ENCODE results near the gene ACAP3.

The ACAP3 gene

GRCh38 chr1:1273512-1274298 lies 34.0 kb downstream of the ACAP3 start, which contains the start of gene UBE2J2:
TSS of gene UBE2J2 (minus strand) at chr1:1273854. CDS start at chr1:1267992, 5,862 bp downstream.
- TF ChIP-seq REST (IDR thresholded peaks at IDR 0.05; ENCODE audit: low read depth) (no peak), CREB1 (IDR thresholded peaks at IDR 0.05; ENCODE audit: low read depth) (no peak), ZBTB7A (IDR thresholded peaks at IDR 0.05; ENCODE audit: low read depth) (peak; percentile 81), RAD21 (IDR thresholded peaks at IDR 0.05; ENCODE audit: low read depth) (no peak), FOXM1 (IDR thresholded peaks at IDR 0.05; ENCODE audit: borderline replicate concordance, low read depth) (no peak), EGR1 (IDR thresholded peaks at IDR 0.05) (peak; percentile 66; the same call in 1 of the 2 replicates), YY1 (IDR thresholded peaks at IDR 0.05; ENCODE audit: low read depth) (peak; percentile 97), NFIC (IDR thresholded peaks at IDR 0.05) (no peak), MAX (IDR thresholded peaks at IDR 0.05) (peak; percentile 79), USF1 (IDR thresholded peaks at IDR 0.05) (0 out of 2 replicates have a peak, but pooled peaks have one; percentile 22), TAF1 (IDR thresholded peaks at IDR 0.05; ENCODE audit: low read depth) (peak; percentile 80), TEAD4 (IDR thresholded peaks at IDR 0.05) (0 out of 2 replicates have a peak, but pooled peaks have one; percentile 19), TCF12 (IDR thresholded peaks at IDR 0.05; ENCODE audit: low read depth) (peak; percentile 69; the same call in 1 of the 2 replicates), CEBPB (IDR thresholded peaks at IDR 0.05) (no peak), EP300 (IDR thresholded peaks at IDR 0.05; ENCODE audit: borderline replicate concordance) (peak; percentile 58; the same call in 1 of the 2 replicates)

- TF ChIP-seq EP300 (IDR thresholded peaks at IDR 0.05; ENCODE audit: borderline replicate concordance) (no peak), RAD21 (IDR thresholded peaks at IDR 0.05; ENCODE audit: low read depth) (no peak), MAX (IDR thresholded peaks at IDR 0.05) (no peak), YY1 (IDR thresholded peaks at IDR 0.05; ENCODE audit: low read depth) (no peak), CEBPB (IDR thresholded peaks at IDR 0.05) (no peak), FOXM1 (IDR thresholded peaks at IDR 0.05; ENCODE audit: borderline replicate concordance, low read depth) (no peak), ZBTB7A (IDR thresholded peaks at IDR 0.05; ENCODE audit: low read depth) (no peak), CREB1 (IDR thresholded peaks at IDR 0.05; ENCODE audit: low read depth) (no peak), TEAD4 (IDR thresholded peaks at IDR 0.05) (no peak), EGR1 (IDR thresholded peaks at IDR 0.05) (no peak), TCF12 (IDR thresholded peaks at IDR 0.05; ENCODE audit: low read depth) (no peak), NFIC (IDR thresholded peaks at IDR 0.05) (no peak)
Observed at GRCh38 chr1:1273209-1273511, 34.6 kb downstream of the ACAP3 start.

- peak; percentile 21; the same call in 1 of the 2 replicates for TF ChIP-seq MAX (IDR thresholded peaks at IDR 0.05)
- no peak for TF ChIP-seq ZBTB7A (IDR thresholded peaks at IDR 0.05; ENCODE audit: low read depth)
- no peak for TF ChIP-seq REST (IDR thresholded peaks at IDR 0.05; ENCODE audit: low read depth)
- no peak for TF ChIP-seq CEBPB (IDR thresholded peaks at IDR 0.05)
- TF ChIP-seq RAD21 (IDR thresholded peaks at IDR 0.05; ENCODE audit: low read depth) = no peak
- no peak for TF ChIP-seq CREB1 (IDR thresholded peaks at IDR 0.05; ENCODE audit: low read depth)
- no peak for TF ChIP-seq NFIC (IDR thresholded peaks at IDR 0.05)
Observed at GRCh38 chr1:1272341-1273208, 35.2 kb downstream of the ACAP3 start.

- no peak for TF ChIP-seq CEBPB (IDR thresholded peaks at IDR 0.05)
- no peak for TF ChIP-seq FOXM1 (IDR thresholded peaks at IDR 0.05; ENCODE audit: borderline replicate concordance, low read depth)
- no peak for TF ChIP-seq REST (IDR thresholded peaks at IDR 0.05; ENCODE audit: low read depth)
- no peak for TF ChIP-seq TCF12 (IDR thresholded peaks at IDR 0.05; ENCODE audit: low read depth)
- no peak for TF ChIP-seq ZBTB7A (IDR thresholded peaks at IDR 0.05; ENCODE audit: low read depth)
- TF ChIP-seq TAF1 (IDR thresholded peaks at IDR 0.05; ENCODE audit: low read depth) = no peak
- no peak for TF ChIP-seq MAX (IDR thresholded peaks at IDR 0.05)
- no peak for TF ChIP-seq NFIC (IDR thresholded peaks at IDR 0.05)
- no peak for TF ChIP-seq TEAD4 (IDR thresholded peaks at IDR 0.05)
- no peak for TF ChIP-seq EGR1 (IDR thresholded peaks at IDR 0.05)
- no peak for TF ChIP-seq CREB1 (IDR thresholded peaks at IDR 0.05; ENCODE audit: low read depth)
- no peak for TF ChIP-seq YY1 (IDR thresholded peaks at IDR 0.05; ENCODE audit: low read depth)
- TF ChIP-seq USF1 (IDR thresholded peaks at IDR 0.05) = no peak
Observed at GRCh38 chr1:1270813-1271212, 36.9 kb downstream of the ACAP3 start.

All from Ishikawa (cell line).